Smooth muscle cell (in vitro differentiated cells): ENCODE data around the gene ABHD2. TPM values are rescaled to one million over a fixed set of nuclear protein-coding genes. Genes with fewer than 3 reads are reported as not detected.

Experiments used
- DNase-seq: peaks from one replicate; lab custom pipeline; 2025; ENCODE audit not compliant: unreplicated experiment; lab: John Stamatoyannopoulos, UW
- H2AFZ ChIP-seq: fragments of 200-600 bp; sonication (generic); 2 replicates; pipeline ENCODE4 v1.6.0; 2016; ENCODE audit warnings: antibody characterized with exemption, low read depth, mild to moderate bottlenecking
- H3F3A ChIP-seq: fragments of 200-600 bp; sonication (generic); 2 replicates; pipeline ENCODE4 v1.6.0; 2017; ENCODE audit warnings: antibody characterized with exemption, low read depth
- H3K27ac ChIP-seq: fragments of 200-600 bp; sonication (generic); 2 replicates; pipeline ENCODE4 v1.5.1; 2016; ENCODE audit warnings: low read depth, mild to moderate bottlenecking
- H3K27me3 ChIP-seq: fragments of 200-600 bp; sonication (generic); 2 replicates; pipeline ENCODE4 v1.6.1; 2016; ENCODE audit warnings: low read depth, mild to moderate bottlenecking
- H3K36me3 ChIP-seq: fragments of 200-600 bp; sonication (generic); 2 replicates; pipeline ENCODE4 v1.5.1; 2016; ENCODE audit warnings: low read depth
- H3K4me1 ChIP-seq: fragments of 200-600 bp; sonication (generic); 2 replicates; pipeline ENCODE4 v1.5.1; 2016; ENCODE audit warnings: low read depth
- H3K4me2 ChIP-seq: fragments of 200-600 bp; sonication (generic); 2 replicates; pipeline ENCODE4 v1.6.0; 2016; ENCODE audit warnings: mild to moderate bottlenecking
- H3K4me3 ChIP-seq: fragments of 200-600 bp; sonication (generic); 2 replicates; pipeline ENCODE4 v1.5.1; 2016; ENCODE audit warnings: mild to moderate bottlenecking
- H3K79me2 ChIP-seq: fragments of 200-600 bp; sonication (generic); 2 replicates; pipeline ENCODE4 v1.6.0; 2016; ENCODE audit warnings: low read depth, mild to moderate bottlenecking
- H3K9ac ChIP-seq: fragments of 200-600 bp; sonication (generic); 2 replicates; pipeline ENCODE4 v1.6.0; 2016; ENCODE audit warnings: low read depth
- H3K9me3 ChIP-seq: fragments of 200-600 bp; sonication (generic); replicated peaks from 2 replicates; pipeline ENCODE4 v1.5.1; 2016; ENCODE audit warnings: low read depth
- H4K20me1 ChIP-seq: fragments of 200-600 bp; sonication (generic); 2 replicates; pipeline ENCODE4 v1.6.0; 2016; ENCODE audit warnings: low read depth
- WGBS: methylation state at CpG from one replicate; pipeline ENCODE4 v1.1.7; 2016; ENCODE audit warnings: low lambda C conversion rate; 5-methylcytosine and 5-hydroxymethylcytosine counted together
- polyA plus RNA-seq: library from polyadenylated mRNA; unstranded; fragments of >200 nt; fragmentation: Nextera tagmentation; extraction: Ambion mirVana; gene quantifications from 2 replicates; pipeline ENCODE4 v1.2.1, GENCODE V29; 2016
- total RNA-seq: library from RNA; depleted of rRNA; stranded (reverse); fragments of >200 nt; gene quantifications from 2 replicates; pipeline ENCODE4 v1.2.3, GENCODE V29; 2014
- TF ChIP-seq, protein P1 (sequence below): fragments of 200-600 bp; sonication (generic); IDR thresholded peaks from 2 replicates; pipeline ENCODE4 v1.5.1; 2017; ENCODE audit warnings: borderline replicate concordance, mild to moderate bottlenecking, antibody characterized with exemption; ENCODE audit not compliant: insufficient read depth, poor library complexity, severe bottlenecking

ABHD2 gene
- total and polyA plus RNA-seq, 2 experiments from 2014 or later = 9.4 to 23.9 TPM

DNA sequence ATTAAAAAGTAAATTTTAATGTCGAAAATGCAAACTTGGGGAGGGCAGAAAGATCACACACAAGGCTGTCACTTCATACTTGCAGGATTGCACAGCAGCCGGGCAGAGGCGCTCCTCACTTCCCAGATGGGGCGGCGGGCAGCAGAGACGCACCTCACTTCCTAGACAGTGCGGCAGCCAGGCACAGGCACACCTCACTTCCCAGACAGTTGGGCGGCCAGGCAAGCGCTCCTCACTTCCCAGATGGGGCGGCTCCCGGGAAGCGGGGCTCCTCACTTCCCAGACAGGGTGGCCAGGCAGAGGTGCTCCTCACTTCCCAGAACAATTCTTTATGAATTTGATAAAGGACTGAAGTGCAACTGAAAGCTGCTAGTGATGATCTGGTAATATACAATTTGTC, 111.9 kb downstream of the ABHD2 start:
- Histone ChIP-seq H3K4me2 (no peak overlapping the region), H3F3A (no peaks in the 10 kb centered on the region), H3K27ac (no peak overlapping the region), H3K9me3 (no peaks in the 10 kb centered on the region), H3K36me3 (no peaks in the 10 kb centered on the region), H3K27me3 (no peaks in the 10 kb centered on the region), H3K9ac (no peak overlapping the region), H2AFZ (no peak overlapping the region), H3K4me1 (peaks cover 30% of the 10 kb centered on the region), H4K20me1 (no peaks in the 10 kb centered on the region), H3K79me2 (no peaks in the 10 kb centered on the region), H3K4me3 (no peak overlapping the region)
- WGBS = 97% methylated on average over 12 of the region's 12 CpGs
- TF ChIP-seq, protein P1, sequence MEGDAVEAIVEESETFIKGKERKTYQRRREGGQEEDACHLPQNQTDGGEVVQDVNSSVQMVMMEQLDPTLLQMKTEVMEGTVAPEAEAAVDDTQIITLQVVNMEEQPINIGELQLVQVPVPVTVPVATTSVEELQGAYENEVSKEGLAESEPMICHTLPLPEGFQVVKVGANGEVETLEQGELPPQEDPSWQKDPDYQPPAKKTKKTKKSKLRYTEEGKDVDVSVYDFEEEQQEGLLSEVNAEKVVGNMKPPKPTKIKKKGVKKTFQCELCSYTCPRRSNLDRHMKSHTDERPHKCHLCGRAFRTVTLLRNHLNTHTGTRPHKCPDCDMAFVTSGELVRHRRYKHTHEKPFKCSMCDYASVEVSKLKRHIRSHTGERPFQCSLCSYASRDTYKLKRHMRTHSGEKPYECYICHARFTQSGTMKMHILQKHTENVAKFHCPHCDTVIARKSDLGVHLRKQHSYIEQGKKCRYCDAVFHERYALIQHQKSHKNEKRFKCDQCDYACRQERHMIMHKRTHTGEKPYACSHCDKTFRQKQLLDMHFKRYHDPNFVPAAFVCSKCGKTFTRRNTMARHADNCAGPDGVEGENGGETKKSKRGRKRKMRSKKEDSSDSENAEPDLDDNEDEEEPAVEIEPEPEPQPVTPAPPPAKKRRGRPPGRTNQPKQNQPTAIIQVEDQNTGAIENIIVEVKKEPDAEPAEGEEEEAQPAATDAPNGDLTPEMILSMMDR = no peak
- no peak for DNase-seq

DNA sequence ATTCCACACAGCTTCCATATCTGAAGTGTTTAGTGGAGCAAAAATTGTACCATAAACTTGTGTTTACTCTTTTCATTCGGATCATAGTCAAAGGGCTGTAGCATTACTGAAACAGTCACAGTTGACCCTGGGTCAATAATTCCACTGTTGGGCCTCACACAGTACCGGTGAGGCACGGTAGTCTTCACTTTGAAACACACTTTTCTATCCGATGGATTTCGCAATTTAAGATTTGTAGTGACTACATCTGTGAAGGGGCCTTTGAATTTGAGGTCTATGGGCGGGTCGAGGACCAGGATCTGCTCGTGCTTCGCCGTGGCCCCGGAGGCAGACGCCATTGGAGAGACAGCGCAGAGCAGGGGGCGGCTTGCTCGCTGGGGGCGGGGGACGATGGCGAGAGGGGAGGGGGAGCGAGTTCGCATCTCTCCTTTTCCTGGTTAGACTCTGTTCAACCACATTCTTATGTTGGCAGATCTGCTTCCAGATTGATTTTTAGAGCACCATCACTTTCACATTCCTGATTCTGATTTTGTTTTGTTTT, 113.3 kb downstream of the ABHD2 start:
- Histone ChIP-seq H2AFZ (no peak overlapping the region), H3K4me2 (no peak overlapping the region), H3K79me2 (no peaks in the 10 kb centered on the region), H3K27me3 (no peaks in the 10 kb centered on the region), H3K4me1 (peaks cover 30% of the 10 kb centered on the region), H3K9me3 (no peaks in the 10 kb centered on the region), H3K36me3 (no peaks in the 10 kb centered on the region), H3K27ac (no peak overlapping the region), H3K9ac (no peak overlapping the region), H3F3A (no peaks in the 10 kb centered on the region), H3K4me3 (no peak overlapping the region), H4K20me1 (no peaks in the 10 kb centered on the region)
- WGBS = 90% methylated on average over 14 of the region's 20 CpGs
- no peak for DNase-seq
- TF ChIP-seq, protein P1 = no peak

DNA sequence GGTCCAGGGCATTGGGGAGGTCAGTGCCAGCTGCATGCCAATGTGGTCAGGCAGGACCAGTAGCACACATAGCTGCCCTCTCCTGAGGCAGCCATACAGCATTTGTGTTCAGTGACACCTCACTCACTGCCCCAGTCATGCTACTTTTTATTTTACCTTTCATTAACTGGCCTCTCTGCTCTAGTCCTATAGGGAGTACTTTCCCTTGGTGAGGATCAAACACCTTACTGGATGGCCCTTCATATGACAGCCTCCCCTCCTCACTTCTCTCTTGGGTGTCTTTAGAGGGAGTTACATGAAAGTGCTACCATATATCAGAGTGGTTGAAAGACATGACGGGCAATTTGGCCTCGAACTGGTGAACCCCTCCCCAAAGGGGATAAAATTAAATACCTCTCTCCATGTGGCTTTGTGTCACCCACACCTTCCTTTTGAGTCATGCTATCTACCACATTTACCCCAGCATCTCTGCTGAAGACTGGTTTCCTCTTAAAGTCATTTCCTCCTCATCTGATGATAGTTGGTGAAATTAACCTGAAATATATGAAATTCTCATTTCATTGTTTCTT, 115.5 kb downstream of the ABHD2 start:
- Histone ChIP-seq H3K4me2 (no peak overlapping the region), H2AFZ (no peak overlapping the region), H3K27ac (no peak overlapping the region), H4K20me1 (no peaks in the 10 kb centered on the region), H3K9me3 (no peaks in the 10 kb centered on the region), H3F3A (no peaks in the 10 kb centered on the region), H3K4me3 (no peak overlapping the region), H3K4me1 (peaks cover 9% of the 10 kb centered on the region), H3K36me3 (no peaks in the 10 kb centered on the region), H3K27me3 (no peaks in the 10 kb centered on the region), H3K9ac (no peak overlapping the region), H3K79me2 (no peaks in the 10 kb centered on the region)
- no peak for DNase-seq
- 72% methylated on average over 2 of the region's 2 CpGs for WGBS
- TF ChIP-seq, protein P1 = no peak
